ENCODE measurements around the gene LPIN1. TPM values are rescaled to one million over a fixed set of nuclear protein-coding genes. Genes with fewer than 3 reads are reported as not detected.
A peak's percentile ranks its signal among the peaks of the same experiment; 100 is the strongest.

The LPIN1 gene
- total RNA-seq, 1 donor from 2014 or later: 23.4 TPM

DNA sequence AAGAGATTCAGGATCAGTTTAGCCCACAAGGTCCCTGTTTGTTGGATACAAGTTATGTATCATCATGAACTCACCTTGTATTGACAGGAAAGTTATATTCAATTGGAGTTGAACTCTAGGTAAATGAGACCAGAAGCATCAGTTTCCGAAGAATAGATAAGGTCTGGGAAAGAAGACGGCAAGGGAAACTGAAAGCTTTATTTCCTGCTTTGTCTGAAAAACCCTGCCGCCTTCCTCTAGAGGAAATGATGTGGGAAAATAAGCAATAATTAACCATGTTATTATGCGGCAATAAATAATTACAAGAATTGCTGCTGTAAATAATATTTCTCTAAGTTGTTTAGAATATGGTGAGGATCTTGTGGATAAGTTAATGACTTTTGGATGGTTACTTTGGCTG, 32.0 kb downstream of the LPIN1 start:
- H3K27me3 ChIP-seq (ENCODE audit: insufficient read depth, low read length): no peaks in the 10 kb centered on the region
- Mint-ChIP-seq H3K4me3 (ENCODE audit: unreplicated experiment) (no peak overlapping the region), H3K36me3 (ENCODE audit: low read depth, unreplicated experiment) (peaks cover 6% of the 10 kb centered on the region), H3K9me3 (ENCODE audit: unreplicated experiment) (no peaks in the 10 kb centered on the region), H3K4me1 (ENCODE audit: low read depth, unreplicated experiment) (no peaks in the 10 kb centered on the region), H3K27ac (ENCODE audit: unreplicated experiment) (no peak overlapping the region), H3K27me3 (ENCODE audit: low read depth, unreplicated experiment) (no peaks in the 10 kb centered on the region)
- H3K36me3 ChIP-seq (ENCODE audit: insufficient read depth, low read length): peaks cover 36% of the 10 kb centered on the region
- peaks cover 10% of the 10 kb centered on the region for H3K4me1 ChIP-seq (ENCODE audit: insufficient read depth, low read length)
- H2AFZ ChIP-seq (ENCODE audit: low read depth, low read length): no peak overlapping the region
- H3K9ac ChIP-seq (ENCODE audit: low read length): no peak overlapping the region
- no peak overlapping the region for H3K4me3 ChIP-seq (ENCODE audit: insufficient read depth, low read depth, low read length)
- H3K27ac ChIP-seq (ENCODE audit: low read depth, low read length): no peak overlapping the region
- TF ChIP-seq, protein P1, sequence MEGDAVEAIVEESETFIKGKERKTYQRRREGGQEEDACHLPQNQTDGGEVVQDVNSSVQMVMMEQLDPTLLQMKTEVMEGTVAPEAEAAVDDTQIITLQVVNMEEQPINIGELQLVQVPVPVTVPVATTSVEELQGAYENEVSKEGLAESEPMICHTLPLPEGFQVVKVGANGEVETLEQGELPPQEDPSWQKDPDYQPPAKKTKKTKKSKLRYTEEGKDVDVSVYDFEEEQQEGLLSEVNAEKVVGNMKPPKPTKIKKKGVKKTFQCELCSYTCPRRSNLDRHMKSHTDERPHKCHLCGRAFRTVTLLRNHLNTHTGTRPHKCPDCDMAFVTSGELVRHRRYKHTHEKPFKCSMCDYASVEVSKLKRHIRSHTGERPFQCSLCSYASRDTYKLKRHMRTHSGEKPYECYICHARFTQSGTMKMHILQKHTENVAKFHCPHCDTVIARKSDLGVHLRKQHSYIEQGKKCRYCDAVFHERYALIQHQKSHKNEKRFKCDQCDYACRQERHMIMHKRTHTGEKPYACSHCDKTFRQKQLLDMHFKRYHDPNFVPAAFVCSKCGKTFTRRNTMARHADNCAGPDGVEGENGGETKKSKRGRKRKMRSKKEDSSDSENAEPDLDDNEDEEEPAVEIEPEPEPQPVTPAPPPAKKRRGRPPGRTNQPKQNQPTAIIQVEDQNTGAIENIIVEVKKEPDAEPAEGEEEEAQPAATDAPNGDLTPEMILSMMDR (IDR thresholded peaks at IDR 0.05; ENCODE audit: insufficient read depth, low read depth, low read length): no peak
- TF ChIP-seq EZH2 (IDR thresholded peaks at IDR 0.05; ENCODE audit: insufficient read depth, low read length): no peak
- no peaks in the 10 kb centered on the region for H4K20me1 ChIP-seq (ENCODE audit: insufficient read depth, low read length)
- peaks cover 4% of the 10 kb centered on the region for H3K79me2 ChIP-seq (ENCODE audit: insufficient read depth, low read length)
- FAIRE-seq (no peak), DNase-seq (ENCODE audit: low read depth) (no peak)
- no peak overlapping the region for H3K4me2 ChIP-seq (ENCODE audit: low read length)
- H3K9me3 ChIP-seq (ENCODE audit: insufficient read depth, low read depth, low read length): no peaks in the 10 kb centered on the region

DNA sequence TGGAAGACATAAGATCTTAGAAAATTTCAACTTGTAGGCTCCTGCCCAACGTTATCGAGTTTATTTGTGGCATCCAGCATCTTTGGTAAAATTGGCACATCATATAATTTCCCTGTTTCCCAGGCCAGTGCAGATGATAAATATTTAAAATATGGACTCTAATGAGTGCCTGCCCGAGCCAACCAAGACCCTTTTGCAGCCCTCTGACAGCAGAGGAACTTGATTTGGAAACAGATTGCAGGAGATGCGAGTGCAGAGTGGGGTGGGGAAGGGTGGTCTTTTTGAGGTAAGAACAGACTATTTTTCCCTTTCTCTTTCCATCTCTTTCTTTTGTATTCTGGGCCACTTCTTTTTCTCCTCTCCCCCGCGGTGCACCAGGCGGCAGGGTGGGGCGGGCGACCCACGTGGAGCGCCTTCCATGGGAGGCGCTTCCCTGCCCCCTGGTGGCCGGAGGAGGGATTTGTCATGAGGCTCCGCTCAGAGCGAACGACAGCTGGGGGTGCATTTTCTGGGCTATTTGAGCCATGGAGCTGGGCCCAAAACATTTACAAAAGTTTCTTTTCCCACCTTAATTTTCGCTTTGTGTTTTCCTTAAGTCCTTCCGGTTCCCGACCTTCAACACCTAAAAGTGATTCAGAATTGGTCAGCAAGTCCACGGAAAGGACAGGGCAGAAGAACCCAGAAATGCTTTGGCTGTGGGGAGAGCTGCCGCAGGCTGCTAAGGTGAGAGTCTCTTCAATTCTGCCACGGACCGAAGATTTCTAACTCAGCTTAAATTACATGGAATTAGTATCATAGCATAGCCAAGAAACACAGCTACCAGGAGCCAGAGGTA, 32.7 kb downstream of the LPIN1 start:
- Mint-ChIP-seq H3K36me3 (ENCODE audit: low read depth, unreplicated experiment) (peaks cover 4% of the 10 kb centered on the region), H3K27me3 (ENCODE audit: low read depth, unreplicated experiment) (no peaks in the 10 kb centered on the region), H3K4me3 (ENCODE audit: unreplicated experiment) (no peak overlapping the region), H3K27ac (ENCODE audit: unreplicated experiment) (no peak overlapping the region), H3K4me1 (ENCODE audit: low read depth, unreplicated experiment) (no peaks in the 10 kb centered on the region), H3K9me3 (ENCODE audit: unreplicated experiment) (no peaks in the 10 kb centered on the region)
- Histone ChIP-seq H4K20me1 (ENCODE audit: insufficient read depth, low read length) (peaks cover under 1% of the 10 kb centered on the region), H3K9ac (ENCODE audit: low read length) (no peak overlapping the region), H3K4me1 (ENCODE audit: insufficient read depth, low read length) (peaks cover 10% of the 10 kb centered on the region), H2AFZ (ENCODE audit: low read depth, low read length) (no peak overlapping the region), H3K4me3 (ENCODE audit: insufficient read depth, low read depth, low read length) (no peak overlapping the region), H3K4me2 (ENCODE audit: low read length) (peak overlapping the region; percentile 79), H3K79me2 (ENCODE audit: insufficient read depth, low read length) (peaks cover 4% of the 10 kb centered on the region), H3K36me3 (ENCODE audit: insufficient read depth, low read length) (peaks cover 36% of the 10 kb centered on the region), H3K9me3 (ENCODE audit: insufficient read depth, low read depth, low read length) (no peaks in the 10 kb centered on the region), H3K27ac (ENCODE audit: low read depth, low read length) (no peak overlapping the region), H3K27me3 (ENCODE audit: insufficient read depth, low read length) (no peaks in the 10 kb centered on the region)
- TF ChIP-seq, protein P1 (IDR thresholded peaks at IDR 0.05; ENCODE audit: insufficient read depth, low read depth, low read length): peak; percentile 75
- no peak for TF ChIP-seq EZH2 (IDR thresholded peaks at IDR 0.05; ENCODE audit: insufficient read depth, low read length)
- DNase-seq (ENCODE audit: low read depth): no peak
- no peak for FAIRE-seq

DNA sequence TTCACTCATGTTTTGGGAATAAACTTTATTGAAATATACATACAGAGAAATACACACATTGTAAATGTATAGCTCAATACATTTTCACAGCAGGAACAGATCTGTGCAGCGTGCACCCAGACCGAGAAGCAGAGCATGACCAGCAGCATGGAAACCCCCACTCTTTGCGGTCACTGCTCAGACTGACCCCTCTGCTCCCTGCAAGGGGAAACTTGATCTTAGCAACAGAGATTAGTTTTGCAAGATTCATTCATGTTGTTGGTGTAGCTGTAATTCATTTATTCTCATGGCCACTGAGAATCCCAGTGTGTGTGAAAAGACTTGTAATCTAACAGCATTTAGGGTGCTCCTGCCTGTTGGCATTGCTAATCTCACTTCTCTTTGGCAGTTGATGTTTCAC, 35.2 kb downstream of the LPIN1 start:
- Mint-ChIP-seq H3K36me3 (ENCODE audit: low read depth, unreplicated experiment) (peaks cover 7% of the 10 kb centered on the region), H3K4me1 (ENCODE audit: low read depth, unreplicated experiment) (no peaks in the 10 kb centered on the region), H3K9me3 (ENCODE audit: unreplicated experiment) (no peaks in the 10 kb centered on the region), H3K27ac (ENCODE audit: unreplicated experiment) (no peak overlapping the region), H3K4me3 (ENCODE audit: unreplicated experiment) (no peak overlapping the region), H3K27me3 (ENCODE audit: low read depth, unreplicated experiment) (no peaks in the 10 kb centered on the region)
- Histone ChIP-seq H3K36me3 (ENCODE audit: insufficient read depth, low read length) (peaks cover 38% of the 10 kb centered on the region), H2AFZ (ENCODE audit: low read depth, low read length) (no peak overlapping the region), H3K4me2 (ENCODE audit: low read length) (no peak overlapping the region), H4K20me1 (ENCODE audit: insufficient read depth, low read length) (peaks cover 15% of the 10 kb centered on the region), H3K4me3 (ENCODE audit: insufficient read depth, low read depth, low read length) (no peak overlapping the region), H3K79me2 (ENCODE audit: insufficient read depth, low read length) (peaks cover 4% of the 10 kb centered on the region), H3K27me3 (ENCODE audit: insufficient read depth, low read length) (no peaks in the 10 kb centered on the region), H3K27ac (ENCODE audit: low read depth, low read length) (no peak overlapping the region), H3K4me1 (ENCODE audit: insufficient read depth, low read length) (peaks cover 7% of the 10 kb centered on the region), H3K9ac (ENCODE audit: low read length) (no peak overlapping the region), H3K9me3 (ENCODE audit: insufficient read depth, low read depth, low read length) (no peaks in the 10 kb centered on the region)
- no peak for DNase-seq (ENCODE audit: low read depth)
- TF ChIP-seq, protein P1 (IDR thresholded peaks at IDR 0.05; ENCODE audit: insufficient read depth, low read depth, low read length): no peak
- TF ChIP-seq EZH2 (IDR thresholded peaks at IDR 0.05; ENCODE audit: insufficient read depth, low read length): no peak
- no peak for FAIRE-seq
